HG03457 (cell line): ENCODE data around the gene OR1K1.
"Not testable (repeated sequence)": the region's sequence is repeated elsewhere in the genome, so short reads cannot be mapped to it uniquely, and the experiment has no call there.

ENCODE experiments used
- ATAC-seq: cut with Tn5 transposase; IDR thresholded peaks from one replicate; pipeline ENCODE4 v1.9.1; 2021; ENCODE audit warnings: moderate number of reproducible peaks; ENCODE audit not compliant: unreplicated experiment

Gene OR1K1

DNA sequence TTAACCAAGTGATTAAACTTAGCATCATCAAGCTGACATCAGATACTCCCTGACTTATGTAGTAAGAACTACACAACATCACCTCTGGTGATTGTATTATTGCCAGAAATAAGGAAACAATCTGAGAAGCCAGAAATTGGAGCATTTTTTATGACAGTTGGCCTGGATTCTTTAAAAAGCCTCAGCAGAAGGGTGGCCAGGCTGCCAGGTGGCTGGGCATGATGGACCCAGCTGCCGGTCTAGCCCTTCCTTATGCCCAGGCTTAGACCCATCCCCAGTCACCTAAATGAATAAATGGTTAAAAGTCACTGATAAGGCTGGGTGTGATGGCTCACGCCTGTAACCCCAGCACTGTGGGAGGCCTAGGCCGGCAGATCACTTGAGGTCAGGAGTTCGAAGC is 12.8 kb downstream of the OR1K1 start:
- ATAC-seq = no peak

DNA sequence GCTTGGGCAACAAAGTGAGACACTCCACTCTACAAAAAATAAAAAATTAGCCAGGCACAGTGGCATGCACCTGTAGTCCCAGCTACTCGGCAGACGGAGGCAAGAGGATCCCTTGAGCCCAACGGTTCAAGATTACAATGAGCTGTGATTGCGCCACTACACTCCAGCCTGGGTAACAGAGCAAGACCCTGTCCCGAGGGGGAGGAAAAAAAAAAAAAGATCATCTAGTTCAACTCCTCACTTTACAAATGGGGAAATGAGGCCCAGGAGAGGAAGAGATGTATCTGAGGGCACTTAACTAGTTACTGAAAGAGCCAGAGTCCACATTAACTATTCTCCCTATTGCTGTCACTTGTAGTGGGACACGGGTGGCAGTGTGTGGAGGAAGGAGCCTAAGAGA is 14.6 kb downstream of the OR1K1 start:
- no peak for ATAC-seq

DNA sequence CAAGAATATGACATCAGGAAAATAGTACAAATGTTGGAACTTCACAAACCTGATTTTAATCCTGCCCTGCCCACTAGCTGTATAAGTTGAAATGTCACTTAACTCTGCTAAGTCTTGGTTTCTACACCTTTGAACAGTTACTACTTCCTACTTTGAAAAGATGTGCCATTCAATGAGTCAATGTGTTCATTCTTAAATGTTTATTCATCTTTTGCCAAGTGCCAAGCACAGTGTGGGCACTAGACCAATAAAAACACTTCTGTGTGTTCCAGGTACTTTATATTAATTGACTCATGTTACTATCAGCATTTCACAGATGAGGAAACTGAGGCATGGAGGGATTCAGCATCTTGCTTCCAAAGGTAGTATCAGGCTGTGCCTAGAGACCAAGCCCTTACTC is 15.6 kb downstream of the OR1K1 start:
- ATAC-seq = no peak

DNA sequence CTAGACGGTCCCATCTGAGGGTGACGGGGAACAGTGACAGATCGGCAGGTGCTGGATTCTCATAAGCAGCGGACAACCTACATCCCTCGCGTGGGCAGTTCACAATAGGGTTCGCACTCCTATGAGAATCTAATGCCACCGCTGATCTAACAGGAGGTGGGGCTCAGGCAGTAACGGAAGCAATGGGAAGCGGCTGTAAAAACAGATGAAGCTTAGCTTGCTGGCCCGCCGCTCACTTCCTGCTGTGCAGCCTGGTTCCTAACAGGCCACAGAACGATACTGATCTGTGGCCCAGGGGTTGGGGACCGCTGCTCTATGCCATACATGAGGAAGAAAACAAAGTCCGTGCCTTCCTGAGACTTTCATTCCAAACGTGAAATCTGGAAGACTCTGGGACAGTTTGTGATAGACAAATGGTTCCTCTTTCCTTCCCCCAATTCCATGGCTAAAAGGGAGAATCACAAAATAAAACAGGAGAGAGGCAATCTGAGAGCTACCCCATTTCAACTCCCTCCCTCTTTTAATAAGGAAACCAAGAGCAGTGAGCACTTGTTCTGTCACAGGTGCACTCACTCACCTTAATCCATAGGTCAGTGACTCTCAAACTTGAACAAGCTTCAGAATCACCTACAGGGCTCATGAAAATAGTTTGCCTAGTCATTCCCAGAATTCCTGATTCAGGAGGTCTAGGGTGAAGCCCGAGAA is 16.4 kb downstream of the OR1K1 start:
- peak; percentile 64 for ATAC-seq

DNA sequence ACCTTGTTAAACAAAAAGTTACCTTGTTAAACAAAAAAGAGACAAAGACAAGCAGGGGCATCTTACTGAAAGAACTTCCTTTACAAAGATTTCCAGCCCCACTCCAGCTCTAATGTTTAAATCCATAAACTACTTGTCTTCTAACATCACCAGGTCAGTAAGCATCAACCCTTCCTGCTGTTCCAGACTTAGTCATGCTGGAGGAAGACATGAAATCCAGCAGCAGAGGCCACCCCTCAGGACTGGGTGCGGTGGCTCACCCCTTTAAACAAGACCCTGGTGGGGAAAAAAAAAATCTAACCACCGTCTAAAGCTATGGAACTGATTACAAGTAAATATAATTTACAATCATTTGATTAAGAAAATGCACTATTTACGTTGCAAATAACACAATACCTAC is 19.4 kb downstream of the OR1K1 start:
- ATAC-seq = no peak

DNA sequence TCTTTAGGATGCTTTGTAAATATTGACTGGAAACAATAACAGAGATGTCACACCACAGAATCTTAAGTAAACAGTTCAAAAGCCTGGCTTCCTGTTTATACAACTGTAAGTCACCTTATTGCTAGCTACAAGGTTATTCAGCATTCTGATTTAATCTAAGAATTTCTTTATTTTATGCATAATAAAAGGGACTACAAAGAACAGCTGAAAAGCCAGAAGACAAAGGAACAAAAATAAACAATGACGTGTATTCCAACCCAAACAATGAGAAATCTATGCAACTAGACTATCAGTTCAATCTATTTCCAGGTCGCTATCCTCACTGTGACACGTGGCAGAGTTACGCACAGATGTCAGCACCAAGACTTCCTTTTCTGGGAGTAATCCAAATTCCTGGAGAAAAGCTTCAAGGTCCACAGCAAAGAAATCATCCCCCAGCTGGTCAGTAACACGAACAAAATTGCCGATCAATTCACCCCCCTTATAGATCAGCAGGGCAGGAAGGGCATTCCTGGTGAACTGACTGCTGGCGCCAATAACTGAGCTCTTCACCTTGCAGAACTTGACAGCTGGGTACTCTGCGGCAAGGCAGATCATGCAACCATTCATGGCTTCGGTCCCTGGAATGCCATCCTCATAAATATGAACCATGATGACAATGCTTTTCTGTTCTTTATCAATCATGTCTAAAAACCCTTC is 20.0 kb downstream of the OR1K1 start:
- no peak for ATAC-seq

DNA sequence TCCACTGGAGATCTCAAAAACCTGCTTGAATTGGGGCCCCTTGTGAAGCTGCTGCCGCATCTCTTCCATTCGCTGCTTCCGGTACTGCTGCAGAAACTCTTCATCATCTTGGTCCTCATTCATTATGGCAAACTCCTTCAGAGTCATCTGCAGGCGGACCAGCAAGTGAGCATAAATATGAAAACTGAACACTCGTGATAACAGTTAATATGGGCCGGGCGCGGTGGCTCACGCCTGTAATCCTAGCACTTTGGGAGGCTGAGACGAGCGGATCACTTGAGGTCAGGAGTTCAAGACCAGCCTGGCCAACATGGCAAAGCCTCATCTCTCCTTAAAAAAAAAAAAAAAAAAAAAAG is 20.5 kb downstream of the OR1K1 start:
- no peak for ATAC-seq

DNA sequence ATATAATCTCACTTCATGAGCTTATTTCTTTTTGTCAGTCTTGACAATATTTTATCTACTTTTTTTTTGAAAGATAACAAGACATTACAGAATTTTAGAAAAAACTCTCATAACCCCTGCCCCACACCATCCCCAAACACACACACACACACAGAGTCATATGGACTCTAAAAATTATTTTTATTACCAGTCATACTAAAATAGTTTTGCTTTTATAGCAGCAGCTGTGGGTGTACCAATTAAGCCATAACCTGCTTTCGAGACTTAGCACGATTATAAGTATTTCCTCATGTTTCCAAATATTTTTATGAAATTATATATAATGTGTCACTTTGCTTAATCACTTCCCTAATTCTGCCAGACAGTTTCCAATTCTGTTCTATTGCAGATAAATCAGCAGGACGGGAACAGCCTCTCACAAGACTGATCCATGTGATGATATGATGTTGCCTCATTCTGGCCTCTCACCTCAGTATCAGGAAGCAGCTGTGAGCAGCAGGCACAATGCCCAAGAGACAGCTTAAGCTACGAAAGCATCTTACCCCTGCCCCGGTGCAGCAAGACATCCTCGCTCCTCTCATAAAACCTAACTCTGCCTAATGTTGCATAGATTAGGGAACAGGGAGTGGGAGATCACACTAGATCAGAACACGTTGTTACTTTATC is 21.5 kb downstream of the OR1K1 start:
- ATAC-seq = no peak

DNA sequence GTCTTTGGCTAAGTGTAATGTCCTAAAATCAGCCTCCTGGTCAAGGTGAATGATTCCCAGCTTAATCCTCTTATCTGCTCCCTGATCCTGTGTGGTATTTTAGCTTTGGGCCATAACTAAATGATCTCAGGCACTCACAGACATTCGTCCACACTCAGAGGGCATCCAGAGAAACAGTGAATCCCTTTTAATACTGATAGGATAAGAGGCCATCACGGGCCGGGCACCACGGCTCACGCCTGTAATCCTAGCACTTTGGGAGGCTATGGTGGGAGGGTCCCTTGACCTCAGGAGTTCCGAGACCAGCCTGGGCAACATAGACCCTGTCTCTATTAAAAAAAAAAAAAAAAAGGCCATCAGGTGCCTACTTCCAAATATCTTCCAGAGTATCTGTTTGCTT is 22.1 kb downstream of the OR1K1 start:
- ATAC-seq = no peak

DNA sequence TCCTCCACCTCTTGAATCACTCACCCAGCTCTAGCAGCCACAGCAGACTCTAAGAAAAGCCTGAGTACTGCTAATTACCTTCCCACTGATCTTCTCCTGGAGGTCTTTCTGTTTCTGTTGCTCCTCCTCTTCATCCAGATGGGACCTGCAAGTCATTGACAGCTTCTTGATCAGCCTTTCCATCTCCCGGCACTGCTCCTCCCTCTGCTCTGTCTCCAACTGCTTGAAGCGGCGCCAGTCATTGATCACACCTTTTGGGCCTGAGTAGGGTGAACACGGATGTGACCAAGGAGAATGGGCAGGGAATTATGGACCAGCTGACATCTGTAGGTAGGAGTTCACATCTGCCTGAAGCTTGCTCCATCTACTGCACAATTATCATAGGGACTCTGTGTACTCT is 23.0 kb downstream of the OR1K1 start:
- no peak for ATAC-seq

DNA sequence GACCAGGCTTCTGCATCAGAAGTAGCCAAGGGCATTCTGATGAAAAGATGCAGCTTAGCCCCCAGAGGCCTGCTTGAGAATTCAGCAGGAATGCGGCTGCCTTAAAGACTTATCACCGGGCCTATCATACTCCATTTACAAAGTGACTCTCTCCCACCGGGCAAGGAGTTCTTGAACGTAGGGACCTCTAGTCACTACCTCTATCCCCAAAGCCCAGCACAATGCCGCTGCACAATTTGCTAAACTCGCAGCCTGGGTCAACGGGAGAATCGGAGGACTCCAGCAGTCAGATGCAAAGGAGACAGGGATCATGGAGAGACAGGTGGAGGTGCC is 27.8 kb downstream of the OR1K1 start:
- peak; percentile 13 for ATAC-seq

DNA sequence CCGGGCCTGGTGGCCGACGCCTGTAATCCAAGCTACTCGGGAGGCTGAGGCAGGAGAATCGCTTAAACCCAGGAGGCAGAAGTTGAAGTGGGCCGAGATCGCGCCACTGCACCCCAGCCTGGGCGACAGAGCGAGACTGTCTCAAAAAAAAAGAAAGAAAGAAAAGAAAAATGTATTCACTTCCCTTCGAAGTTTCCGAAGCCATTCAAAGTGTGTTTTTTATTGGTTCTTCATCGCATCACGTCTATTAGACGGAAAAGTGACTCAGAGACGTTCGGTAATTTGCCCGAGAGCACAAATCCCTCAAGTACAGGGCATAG is 29.0 kb downstream of the OR1K1 start:
- ATAC-seq = not testable (repeated sequence)

DNA sequence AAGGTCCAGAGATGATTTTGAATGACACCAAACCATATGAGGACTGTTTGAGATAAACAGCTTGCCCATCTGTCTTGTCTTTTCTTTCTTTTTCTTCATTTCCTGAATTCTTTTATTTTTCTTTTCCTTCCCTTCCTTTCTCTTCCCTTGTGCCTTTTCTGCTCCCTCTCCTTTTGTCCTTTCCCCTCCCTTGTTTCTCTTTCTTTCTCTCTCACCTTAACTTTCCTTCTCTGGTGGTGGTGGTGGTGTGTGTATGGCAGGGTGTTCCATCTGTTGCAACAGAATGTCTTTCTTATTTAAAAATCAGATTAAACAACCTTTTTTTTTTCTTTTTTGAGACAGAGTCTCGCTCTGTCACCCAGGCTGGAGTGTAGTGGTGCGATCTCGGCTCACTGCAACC is 32.3 kb downstream of the OR1K1 start:
- no peak for ATAC-seq

DNA sequence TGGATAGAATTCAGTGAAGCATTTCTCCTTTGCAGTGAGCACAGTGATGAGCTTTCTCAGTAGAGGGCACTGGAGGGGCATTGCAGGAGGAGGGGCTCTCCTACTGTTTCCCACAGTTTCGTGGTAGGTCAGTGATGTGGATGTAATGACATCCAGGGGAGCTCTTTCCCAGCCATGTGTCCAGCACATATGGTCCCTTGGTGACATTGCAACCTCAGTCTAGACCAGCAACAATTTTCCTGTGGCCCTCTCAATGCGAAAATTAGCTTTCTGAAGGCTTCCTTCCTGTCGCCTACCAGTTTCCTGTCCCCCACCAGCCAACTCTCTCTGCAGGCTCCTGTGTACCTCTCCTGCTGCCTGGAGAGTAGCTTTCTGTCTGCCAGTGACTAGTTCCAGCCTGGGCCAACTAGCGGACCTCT is 35.4 kb downstream of the OR1K1 start:
- ATAC-seq = no peak

DNA sequence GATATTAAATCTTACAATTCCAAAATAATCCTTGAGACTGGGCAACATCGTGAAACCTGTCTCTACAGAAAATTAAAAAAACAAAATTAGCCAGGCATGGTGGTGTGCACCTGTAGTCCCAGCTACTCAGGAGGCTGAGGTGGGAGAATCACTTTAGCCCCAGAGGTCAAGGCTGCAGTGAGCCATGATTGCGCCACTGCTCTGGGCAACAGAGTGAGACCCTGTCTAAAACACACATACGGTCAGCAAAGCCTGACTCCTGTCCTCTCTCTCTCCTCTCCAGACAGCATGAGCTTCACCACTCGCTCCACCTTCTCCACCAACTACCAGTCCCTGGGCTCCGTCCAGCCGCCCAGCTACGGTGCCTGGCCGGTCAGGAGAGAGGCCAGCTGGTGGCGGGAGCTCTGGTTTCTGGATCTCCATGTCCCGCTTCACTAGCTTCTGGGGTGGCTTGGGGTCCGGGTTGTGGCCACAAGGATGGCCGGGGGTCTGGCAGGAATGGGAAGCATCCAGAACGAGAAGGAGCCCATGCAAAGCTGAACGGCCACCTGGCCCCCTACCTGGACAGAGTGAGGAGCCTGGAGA is 37.4 kb downstream of the OR1K1 start:
- ATAC-seq = no peak

DNA sequence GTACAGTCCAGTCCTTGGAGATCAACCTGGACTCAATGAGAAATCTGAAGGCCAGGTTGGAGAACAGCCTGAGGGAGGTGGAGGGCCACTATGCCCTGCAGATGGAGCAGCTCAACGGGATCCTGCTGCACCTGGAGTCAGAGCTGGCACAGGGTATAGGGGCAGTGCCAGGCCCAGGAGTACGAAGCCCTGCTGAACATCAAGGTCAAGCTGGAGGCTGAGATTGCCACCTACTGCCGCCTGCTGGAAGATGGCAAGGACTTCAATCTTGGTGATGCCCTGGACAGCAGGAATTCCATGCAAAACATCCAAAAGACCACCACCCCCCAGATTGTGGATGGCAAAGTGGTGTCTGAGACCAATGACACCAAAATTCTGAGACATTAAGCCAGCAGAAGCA is 38.5 kb downstream of the OR1K1 start:
- not testable (repeated sequence) for ATAC-seq

DNA sequence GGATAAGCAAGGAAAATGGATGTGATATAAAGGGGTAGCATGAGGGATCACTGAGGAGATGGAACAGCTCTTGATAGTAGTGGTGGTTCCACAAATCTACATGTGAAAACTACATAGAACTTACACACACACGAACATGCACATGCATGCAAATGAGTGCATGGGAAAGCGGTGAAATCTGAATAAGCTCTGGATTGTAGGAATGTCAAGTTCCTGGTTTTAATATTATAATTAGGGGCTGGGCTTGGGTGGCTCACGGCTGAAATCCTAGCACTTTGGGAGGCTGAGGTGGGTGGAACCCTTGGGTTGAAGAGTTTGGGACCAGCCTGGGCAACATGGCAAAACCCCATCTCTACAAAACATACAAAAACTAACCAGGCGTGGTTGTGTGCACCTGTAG is 41.6 kb downstream of the OR1K1 start:
- ATAC-seq = no peak

DNA sequence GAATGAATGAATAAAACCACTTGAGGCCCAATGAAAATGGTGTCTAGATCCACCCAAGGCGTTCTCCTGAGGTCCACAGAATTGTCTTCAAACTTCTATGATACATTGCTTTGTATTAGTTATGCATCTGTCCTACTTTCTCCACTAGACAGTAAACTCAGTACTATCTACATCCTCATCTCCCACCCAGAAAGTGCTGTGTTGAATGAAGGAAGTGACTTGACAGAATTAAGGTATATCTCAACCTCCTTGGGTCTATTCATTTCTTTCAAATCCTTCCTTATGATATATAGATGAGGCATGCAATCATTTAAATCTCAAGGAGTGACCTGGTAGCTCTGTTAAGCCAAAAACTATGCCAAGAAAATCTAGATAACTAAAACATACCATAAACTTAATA is 44.2 kb downstream of the OR1K1 start:
- no peak for ATAC-seq

DNA sequence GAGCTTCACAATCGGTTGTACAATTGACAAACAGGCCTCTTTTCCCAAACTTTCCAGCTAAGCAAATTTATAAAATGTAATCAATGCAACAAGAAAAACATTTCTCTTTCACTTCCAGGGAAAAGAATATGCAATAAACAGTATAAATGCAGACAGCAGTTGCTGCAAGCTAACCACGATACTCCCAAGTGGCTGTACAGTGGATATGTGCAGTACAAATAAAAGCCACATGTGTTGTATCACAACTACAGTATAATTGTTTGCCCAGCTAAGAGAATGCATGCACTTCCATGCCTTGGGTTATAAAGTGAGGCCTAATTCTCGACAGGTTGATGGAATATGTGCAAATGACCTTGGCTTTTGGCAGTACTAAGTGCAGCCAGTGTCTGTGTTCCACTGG is 45.2 kb downstream of the OR1K1 start:
- ATAC-seq = no peak

DNA sequence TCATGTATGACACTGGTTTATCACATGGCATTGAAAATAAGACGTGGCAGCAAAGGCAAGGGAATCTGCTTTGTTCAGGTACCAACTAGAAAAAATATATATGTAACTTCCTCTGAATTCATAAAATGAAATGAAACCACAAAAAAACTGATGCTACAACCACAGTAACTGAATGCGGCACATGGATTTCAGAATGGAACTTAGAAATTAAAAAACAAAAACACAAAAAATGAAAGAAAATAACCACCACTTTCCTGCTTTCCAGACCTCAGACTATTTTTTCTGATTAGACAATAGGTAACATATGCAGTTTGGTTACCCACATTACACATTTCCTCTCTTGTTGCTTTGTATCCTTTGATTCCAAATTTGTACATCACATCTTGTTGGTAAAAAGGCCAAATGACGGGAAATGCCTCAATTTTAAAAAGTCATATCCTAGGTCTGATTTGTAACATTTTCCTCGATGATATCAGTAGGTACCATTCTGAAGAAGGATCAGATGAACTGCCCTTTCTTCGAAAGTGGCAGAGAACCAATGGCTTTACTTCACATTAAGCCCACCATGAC is 46.5 kb downstream of the OR1K1 start:
- ATAC-seq = no peak

DNA sequence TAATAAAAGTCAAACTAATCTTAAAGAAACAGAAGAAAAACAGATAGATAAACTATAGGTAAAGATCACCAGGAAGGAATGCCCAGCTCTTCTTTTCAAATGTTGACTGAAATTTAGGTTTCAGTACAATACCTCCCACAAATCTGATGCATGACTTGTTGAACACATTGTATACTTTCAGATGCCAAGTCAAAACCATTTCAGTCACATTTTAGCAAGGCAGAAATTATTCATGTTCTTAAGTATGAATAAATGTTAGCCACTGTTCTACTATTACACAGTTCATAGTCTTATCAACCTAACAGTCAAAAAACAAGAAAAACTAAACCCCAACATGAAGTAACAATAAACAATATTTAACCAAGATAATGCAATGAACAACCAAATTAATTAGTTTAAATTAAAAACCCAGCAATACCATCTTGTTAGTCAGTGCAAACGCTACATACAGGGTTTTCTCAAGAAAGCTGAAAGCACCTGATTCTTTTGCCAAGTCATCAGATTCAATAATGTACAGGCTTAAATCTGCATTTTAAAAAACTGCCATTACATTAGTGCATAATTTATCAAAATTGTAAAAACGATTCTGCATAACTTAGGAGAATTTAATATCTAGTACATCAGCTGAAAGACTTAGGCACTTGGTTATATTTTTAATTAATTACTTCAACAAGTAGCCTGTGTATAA is 48.5 kb downstream of the OR1K1 start:
- no peak for ATAC-seq
